Camera-type eye (tissue), 1 donor: Measurements from ENCODE around the gene ABHD10. TPM values are rescaled to one million over a fixed set of nuclear protein-coding genes. Genes with fewer than 3 reads are reported as not detected.

Experiments used
- total RNA-seq: library from RNA; depleted of rRNA; stranded (reverse); fragments of >200 nt; gene quantifications from one replicate; pipeline ENCODE4 v1.2.3, GENCODE V29; 2014

ABHD10 gene
- 73.0 TPM for total RNA-seq

GRCh38 chr3:111978583-111979433 lies at the start of gene ABHD10:
TSS of gene ABHD10 (plus strand) at chr3:111979026. CDS start at chr3:111979062, 36 bp downstream.

GRCh38 chr3:111998636-111999483 lies 20.0 kb downstream of the ABHD10 start, which contains the start of gene TAGLN3:
TSS of gene TAGLN3 (plus strand) at chr3:111998922. CDS start at chr3:111999423, 501 bp downstream.

GRCh38 chr3:112034436-112034835 lies 55.6 kb downstream of the ABHD10 start, which contains the start of gene TMPRSS7:
TSS of gene TMPRSS7 (plus strand) at chr3:112034736. CDS start at chr3:112034846, 110 bp downstream.

Other genes with a start within 250 kb of the ABHD10 start
- gene PHLDB2, start 119.8 kb upstream of the ABHD10 start, total RNA-seq, result 41.3 TPM
- gene TAGLN3, start 19.9 kb downstream of the ABHD10 start, total RNA-seq, result 78.5 TPM
- not detected for gene TMPRSS7, start 55.7 kb downstream of the ABHD10 start, total RNA-seq
- 2.1 TPM for gene C3orf52, start 107.4 kb downstream of the ABHD10 start, total RNA-seq
- gene GCSAM, start 154.2 kb downstream of the ABHD10 start, total RNA-seq, result 0.99 TPM